HL-60 (cell line): Measurements from ENCODE around the gene RGS19.

ENCODE experiments used
- DNase-seq, 2 experiments: peaks; one replicate each; pipeline ENCODE4 v3.0.0-alpha.2; 2010 to 2020; ENCODE audit warnings: low read depth in 1 of 2, low spot score in 1 of 2
- H3K27ac ChIP-seq: fragments of 250-450 bp; sonication (Bioruptor Pico); replicated peaks from 2 replicates; pipeline ENCODE4 v1.5.1; 2020; ENCODE audit warnings: mild to moderate bottlenecking, moderate library complexity
- H3K27me3 ChIP-seq: fragments of 250-450 bp; sonication (Bioruptor Pico); 2 replicates; pipeline ENCODE4 v1.5.1; 2021; ENCODE audit warnings: mild to moderate bottlenecking, moderate library complexity; ENCODE audit not compliant: insufficient read depth, poor library complexity, severe bottlenecking
- H3K4me3 ChIP-seq: replicated peaks from 2 replicates; pipeline ENCODE4 v1.5.1; 2011; ENCODE audit warnings: mild to moderate bottlenecking, control low read depth, low read length; ENCODE audit not compliant: insufficient read depth
- GABPA ChIP-seq: IDR thresholded peaks from 2 replicates; pipeline ENCODE4 v1.6.1; 2012; ENCODE audit warnings: low read depth
- POLR2AphosphoS5 ChIP-seq: IDR thresholded peaks from 2 replicates; pipeline ENCODE4 v1.6.1; 2012; ENCODE audit warnings: low read depth
- SPI1 ChIP-seq: IDR thresholded peaks from 2 replicates; pipeline ENCODE4 v1.6.1; 2012; ENCODE audit warnings: low read depth, mild to moderate bottlenecking, borderline replicate concordance
- TF ChIP-seq, protein P1 (sequence below): IDR thresholded peaks from 2 replicates; pipeline ENCODE4 v1.6.1; 2012; ENCODE audit warnings: low read depth; ENCODE audit not compliant: insufficient replicate concordance
- TF ChIP-seq, protein P2 (sequence below): IDR thresholded peaks from one replicate; pipeline ENCODE4 v1.5.1; 2011; ENCODE audit warnings: low read length, control low read depth, inconsistent platforms; ENCODE audit not compliant: insufficient read depth

The RGS19 gene

DNA sequence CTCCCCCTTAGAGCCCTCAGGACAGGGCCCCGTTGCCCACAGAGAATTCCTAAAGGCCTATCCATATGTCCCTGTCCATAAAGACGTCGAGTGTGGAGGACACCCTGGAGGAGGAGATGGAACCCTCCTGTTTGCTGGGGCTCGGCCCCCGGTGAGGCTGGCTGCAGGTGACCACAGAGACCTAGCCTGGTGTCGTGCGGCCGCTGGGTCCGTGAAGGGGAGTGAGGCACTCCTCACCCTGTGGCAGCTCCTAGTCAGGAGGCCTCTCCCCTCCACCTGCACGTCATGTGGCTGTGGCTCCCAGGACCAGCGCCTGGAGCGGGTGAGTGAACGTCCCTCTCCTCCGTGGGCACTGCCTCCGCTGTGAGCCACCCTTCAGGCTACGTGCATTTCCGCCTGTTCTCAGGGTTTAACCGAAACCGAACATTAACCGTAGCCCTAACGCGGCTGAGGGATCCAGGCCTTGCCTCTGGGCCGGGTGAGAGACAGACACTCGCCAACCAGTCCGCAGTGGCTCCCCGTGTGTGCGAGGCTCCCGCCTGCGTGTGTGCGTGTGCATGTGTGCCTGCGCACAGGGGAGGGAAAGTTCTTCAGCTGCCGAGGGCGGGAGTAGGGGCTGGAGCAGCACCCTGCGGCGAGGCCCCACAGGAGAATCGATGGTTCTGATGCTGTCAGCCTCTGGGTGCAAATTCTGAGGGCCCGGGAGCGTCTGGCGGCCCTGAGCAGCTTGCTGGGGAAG lies 22.3 kb downstream of the RGS19 start:
- Histone ChIP-seq H3K27me3 (no peaks in the 10 kb centered on the region), H3K27ac (no peak overlapping the region), H3K4me3 (no peak overlapping the region)
- DNase-seq, result no peak
- TF ChIP-seq GABPA, result no peak
- TF ChIP-seq, protein P1, sequence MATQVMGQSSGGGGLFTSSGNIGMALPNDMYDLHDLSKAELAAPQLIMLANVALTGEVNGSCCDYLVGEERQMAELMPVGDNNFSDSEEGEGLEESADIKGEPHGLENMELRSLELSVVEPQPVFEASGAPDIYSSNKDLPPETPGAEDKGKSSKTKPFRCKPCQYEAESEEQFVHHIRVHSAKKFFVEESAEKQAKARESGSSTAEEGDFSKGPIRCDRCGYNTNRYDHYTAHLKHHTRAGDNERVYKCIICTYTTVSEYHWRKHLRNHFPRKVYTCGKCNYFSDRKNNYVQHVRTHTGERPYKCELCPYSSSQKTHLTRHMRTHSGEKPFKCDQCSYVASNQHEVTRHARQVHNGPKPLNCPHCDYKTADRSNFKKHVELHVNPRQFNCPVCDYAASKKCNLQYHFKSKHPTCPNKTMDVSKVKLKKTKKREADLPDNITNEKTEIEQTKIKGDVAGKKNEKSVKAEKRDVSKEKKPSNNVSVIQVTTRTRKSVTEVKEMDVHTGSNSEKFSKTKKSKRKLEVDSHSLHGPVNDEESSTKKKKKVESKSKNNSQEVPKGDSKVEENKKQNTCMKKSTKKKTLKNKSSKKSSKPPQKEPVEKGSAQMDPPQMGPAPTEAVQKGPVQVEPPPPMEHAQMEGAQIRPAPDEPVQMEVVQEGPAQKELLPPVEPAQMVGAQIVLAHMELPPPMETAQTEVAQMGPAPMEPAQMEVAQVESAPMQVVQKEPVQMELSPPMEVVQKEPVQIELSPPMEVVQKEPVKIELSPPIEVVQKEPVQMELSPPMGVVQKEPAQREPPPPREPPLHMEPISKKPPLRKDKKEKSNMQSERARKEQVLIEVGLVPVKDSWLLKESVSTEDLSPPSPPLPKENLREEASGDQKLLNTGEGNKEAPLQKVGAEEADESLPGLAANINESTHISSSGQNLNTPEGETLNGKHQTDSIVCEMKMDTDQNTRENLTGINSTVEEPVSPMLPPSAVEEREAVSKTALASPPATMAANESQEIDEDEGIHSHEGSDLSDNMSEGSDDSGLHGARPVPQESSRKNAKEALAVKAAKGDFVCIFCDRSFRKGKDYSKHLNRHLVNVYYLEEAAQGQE, result no peak
- TF ChIP-seq, protein P2, sequence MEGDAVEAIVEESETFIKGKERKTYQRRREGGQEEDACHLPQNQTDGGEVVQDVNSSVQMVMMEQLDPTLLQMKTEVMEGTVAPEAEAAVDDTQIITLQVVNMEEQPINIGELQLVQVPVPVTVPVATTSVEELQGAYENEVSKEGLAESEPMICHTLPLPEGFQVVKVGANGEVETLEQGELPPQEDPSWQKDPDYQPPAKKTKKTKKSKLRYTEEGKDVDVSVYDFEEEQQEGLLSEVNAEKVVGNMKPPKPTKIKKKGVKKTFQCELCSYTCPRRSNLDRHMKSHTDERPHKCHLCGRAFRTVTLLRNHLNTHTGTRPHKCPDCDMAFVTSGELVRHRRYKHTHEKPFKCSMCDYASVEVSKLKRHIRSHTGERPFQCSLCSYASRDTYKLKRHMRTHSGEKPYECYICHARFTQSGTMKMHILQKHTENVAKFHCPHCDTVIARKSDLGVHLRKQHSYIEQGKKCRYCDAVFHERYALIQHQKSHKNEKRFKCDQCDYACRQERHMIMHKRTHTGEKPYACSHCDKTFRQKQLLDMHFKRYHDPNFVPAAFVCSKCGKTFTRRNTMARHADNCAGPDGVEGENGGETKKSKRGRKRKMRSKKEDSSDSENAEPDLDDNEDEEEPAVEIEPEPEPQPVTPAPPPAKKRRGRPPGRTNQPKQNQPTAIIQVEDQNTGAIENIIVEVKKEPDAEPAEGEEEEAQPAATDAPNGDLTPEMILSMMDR, result no peak
- TF ChIP-seq POLR2AphosphoS5, result no peak
- no peak for TF ChIP-seq SPI1

DNA sequence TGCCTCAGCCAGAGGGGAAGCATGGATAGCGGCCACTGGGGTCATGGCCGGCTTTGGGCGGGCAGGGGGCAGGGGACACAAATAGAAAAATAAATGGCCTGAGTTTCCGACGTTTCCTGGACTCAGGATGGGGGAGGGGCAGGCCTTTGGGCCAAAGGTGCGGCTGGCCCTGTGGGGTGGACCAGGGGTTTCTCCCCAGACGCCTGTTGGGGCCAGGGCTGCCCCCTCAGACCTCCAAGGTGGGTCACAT lies 22.8 kb downstream of the RGS19 start:
- H3K27ac ChIP-seq, result no peak overlapping the region
- TF ChIP-seq, protein P2, result no peak
- no peaks in the 10 kb centered on the region for H3K27me3 ChIP-seq
- no peak for DNase-seq
- no peak overlapping the region for H3K4me3 ChIP-seq

GRCh38 chr20:64055893-64056638 lies 23.3 kb downstream of the RGS19 start:
- Histone ChIP-seq H3K27ac (no peak overlapping the region), H3K27me3 (no peaks in the 10 kb centered on the region), H3K4me3 (no peak overlapping the region)
- no peak for DNase-seq
- no peak for TF ChIP-seq SPI1
- TF ChIP-seq, protein P2, result no peak
- TF ChIP-seq GABPA, result no peak
- TF ChIP-seq, protein P1, result no peak
- no peak for TF ChIP-seq POLR2AphosphoS5

GRCh38 chr20:64055396-64055892 lies 23.9 kb downstream of the RGS19 start:
- H3K4me3 ChIP-seq, result no peak overlapping the region
- no peak for TF ChIP-seq SPI1
- DNase-seq, result no peak
- H3K27me3 ChIP-seq, result no peaks in the 10 kb centered on the region
- no peak overlapping the region for H3K27ac ChIP-seq
